ENCODE results near the gene NDRG2.
"Not testable (repeated sequence)": the region's sequence is repeated elsewhere in the genome, so short reads cannot be mapped to it uniquely, and the experiment has no call there.

NDRG2 gene

GRCh38 chr14:21055432-21056117 is 30.7 kb upstream of the NDRG2 start:
- no peak for DNase-seq

GRCh38 chr14:21054768-21055145 is 29.9 kb upstream of the NDRG2 start:
- DNase-seq: no peak

- DNase-seq: no peak
These were observed 29.4 kb upstream of the NDRG2 start for GRCh38 chr14:21054123-21054767.

GRCh38 chr14:21053184-21054122 is 28.6 kb upstream of the NDRG2 start:
- DNase-seq: no peak

GRCh38 chr14:21050597-21050996 is 25.7 kb upstream of the NDRG2 start:
- no peak for DNase-seq

GRCh38 chr14:21049271-21049673 is 24.4 kb upstream of the NDRG2 start:
- DNase-seq: no peak

- DNase-seq: no peak
These were observed 23.8 kb upstream of the NDRG2 start for GRCh38 chr14:21048638-21049037.

GRCh38 chr14:21047378-21047781 is 22.5 kb upstream of the NDRG2 start:
- no peak for DNase-seq

- no peak for DNase-seq
These were observed 19.2 kb upstream of the NDRG2 start for GRCh38 chr14:21043974-21044618.

- DNase-seq: no peak
These were observed 18.6 kb upstream of the NDRG2 start for GRCh38 chr14:21043387-21043973.

GRCh38 chr14:21042918-21043317 is 18.1 kb upstream of the NDRG2 start:
- no peak for DNase-seq

GRCh38 chr14:21041676-21042433 is 17.0 kb upstream of the NDRG2 start, which contains the start of gene RNASE7:
TSS of gene RNASE7 (plus strand) at chr14:21042362. CDS start at chr14:21042993, 631 bp downstream.
- DNase-seq: no peak

GRCh38 chr14:21040941-21041340 is 16.1 kb upstream of the NDRG2 start:
- DNase-seq: not testable (repeated sequence)

GRCh38 chr14:21040370-21040925 is 15.6 kb upstream of the NDRG2 start:
- DNase-seq: no peak

- peak in 3 of 5 donors; percentile 7 to 19 (median 16) for DNase-seq
These were observed 14.9 kb upstream of the NDRG2 start for GRCh38 chr14:21039585-21040369.

GRCh38 chr14:21038441-21039422 is 13.9 kb upstream of the NDRG2 start:
- no peak for DNase-seq

GRCh38 chr14:21037156-21037555 is 12.3 kb upstream of the NDRG2 start:
- no peak for DNase-seq

GRCh38 chr14:21036751-21037150 is 11.9 kb upstream of the NDRG2 start:
- DNase-seq: no peak

- DNase-seq: no peak
These were observed 9.8 kb upstream of the NDRG2 start, which contains the start of gene RNASE13 for GRCh38 chr14:21034707-21035106. TSS of gene RNASE13 (minus strand) at chr14:21034807. CDS start at chr14:21034288, 519 bp downstream.
